ENCODE data around the gene SORCS2.

SORCS2 gene

GRCh38 chr4:7677799-7678301 is 485.5 kb downstream of the SORCS2 start:
- DNase-seq (ENCODE audit: low read depth, low spot score), result no peak
- ChIA-PET CTCF (no interaction called here), POLR2A (no interaction called here)
- TF ChIP-seq CTCF (IDR thresholded peaks at IDR 0.05; ENCODE audit: insufficient read depth, low read length, missing control alignments), result no peak
- no peak overlapping the region for H3K4me3 ChIP-seq (ENCODE audit: low read depth, low read length)

- ChIA-PET POLR2A (no interaction called here), CTCF (no interaction called here)
- DNase-seq (ENCODE audit: low read depth, low spot score), result no peak
- no peak for TF ChIP-seq CTCF (IDR thresholded peaks at IDR 0.05; ENCODE audit: insufficient read depth, low read length, missing control alignments)
- H3K4me3 ChIP-seq (ENCODE audit: low read depth, low read length), result no peak overlapping the region
Measured at GRCh38 chr4:7678318-7678852, 486.0 kb downstream of the SORCS2 start.

GRCh38 chr4:7679406-7680040 is 487.2 kb downstream of the SORCS2 start:
- TF ChIP-seq CTCF (IDR thresholded peaks at IDR 0.05; ENCODE audit: insufficient read depth, low read length, missing control alignments), result no peak

GRCh38 chr4:7680106-7680505 is 487.8 kb downstream of the SORCS2 start:
- TF ChIP-seq CTCF (IDR thresholded peaks at IDR 0.05; ENCODE audit: insufficient read depth, low read length, missing control alignments), result no peak
- DNase-seq (ENCODE audit: low read depth, low spot score), result no peak
- POLR2A ChIA-PET, result no interaction called here
- H3K4me3 ChIP-seq (ENCODE audit: low read depth, low read length), result no peak overlapping the region
- CTCF ChIA-PET, result interaction anchor here (0.6 kb wide), 1 partner anchor 336 kb away, joined by 3 read pairs; no protein-coding TSS in a partner anchor

More at GRCh38 chr4:7679406-7680040, 487.2 kb downstream of the SORCS2 start:
- CTCF ChIA-PET, result interaction anchor here (0.6 kb wide), 1 partner anchor 336 kb away, joined by 3 read pairs; no protein-coding TSS in a partner anchor
- no peak for DNase-seq (ENCODE audit: low read depth, low spot score)
- POLR2A ChIA-PET, result no interaction called here
- no peak overlapping the region for H3K4me3 ChIP-seq (ENCODE audit: low read depth, low read length)

GRCh38 chr4:7680731-7681130 is 488.4 kb downstream of the SORCS2 start:
- ChIA-PET CTCF (no interaction called here), POLR2A (no interaction called here)
- H3K4me3 ChIP-seq (ENCODE audit: low read depth, low read length), result no peak overlapping the region
- no peak for DNase-seq (ENCODE audit: low read depth, low spot score)
- no peak for TF ChIP-seq CTCF (IDR thresholded peaks at IDR 0.05; ENCODE audit: insufficient read depth, low read length, missing control alignments)

- TF ChIP-seq CTCF (IDR thresholded peaks at IDR 0.05; ENCODE audit: insufficient read depth, low read length, missing control alignments), result no peak
- no peak for DNase-seq (ENCODE audit: low read depth, low spot score)
- ChIA-PET CTCF (no interaction called here), POLR2A (no interaction called here)
- H3K4me3 ChIP-seq (ENCODE audit: low read depth, low read length), result no peak overlapping the region
Measured at GRCh38 chr4:7683126-7683703, 490.9 kb downstream of the SORCS2 start.
